ENCODE measurements around the gene GRID1. TPM values are rescaled to one million over a fixed set of nuclear protein-coding genes. Genes with fewer than 3 reads are reported as not detected.

The GRID1 gene
- total and polyA plus RNA-seq, 4 donors, result 1.1 to 3.8 TPM; not detected in 2

- no peak overlapping the region for H3K4me3 ChIP-seq (ENCODE audit: low read length in 2 of 2)
- H3K4me1 ChIP-seq (ENCODE audit: control insufficient read depth in 1 of 2, insufficient read depth in 2 of 2, low read length in 2 of 2), result peaks cover 0 to 2% of the 10 kb centered on the region in 2 donors
- no peaks in the 10 kb centered on the region for H3K36me3 ChIP-seq (ENCODE audit: control insufficient read depth in 1 of 2, insufficient read depth in 2 of 2, low read length in 1 of 2)
- intact Hi-C loops (cut with DNase I), result no loop called here
- WGBS, 2 donors, result 92 to 93% methylated on average over 7 of the region's 7 CpGs
- no peaks in the 10 kb centered on the region for H3K27me3 ChIP-seq (ENCODE audit: control insufficient read depth in 1 of 2, insufficient read depth in 2 of 2, low read length in 1 of 2)
- no peaks in the 10 kb centered on the region for H3K9me3 ChIP-seq (ENCODE audit: control insufficient read depth, low read length)
- H3K27ac ChIP-seq (ENCODE audit: low read depth in 1 of 2, low read length in 2 of 2), result no peak overlapping the region
- ATAC-seq (ENCODE audit: low FRiP score) (no peak), DNase-seq (no peak)
These were observed 305.1 kb downstream of the GRID1 start for GRCh38 chr10:86061278-86062197.

- intact Hi-C loops (cut with DNase I), result no loop called here
- H3K36me3 ChIP-seq (ENCODE audit: control insufficient read depth in 1 of 2, insufficient read depth in 2 of 2, low read length in 1 of 2), result no peaks in the 10 kb centered on the region
- WGBS, 2 donors, result 86 to 96% methylated on average over 8 to 9 of the region's 9 CpGs
- H3K4me3 ChIP-seq (ENCODE audit: low read length in 2 of 2), result no peak overlapping the region
- no peaks in the 10 kb centered on the region for H3K9me3 ChIP-seq (ENCODE audit: control insufficient read depth, low read length)
- peaks cover 0 to 2% of the 10 kb centered on the region in 2 donors for H3K4me1 ChIP-seq (ENCODE audit: control insufficient read depth in 1 of 2, insufficient read depth in 2 of 2, low read length in 2 of 2)
- no peaks in the 10 kb centered on the region for H3K27me3 ChIP-seq (ENCODE audit: control insufficient read depth in 1 of 2, insufficient read depth in 2 of 2, low read length in 1 of 2)
- no peak overlapping the region for H3K27ac ChIP-seq (ENCODE audit: low read depth in 1 of 2, low read length in 2 of 2)
- ATAC-seq (ENCODE audit: low FRiP score), result no peak
- no peak for DNase-seq
These were observed 306.0 kb downstream of the GRID1 start for GRCh38 chr10:86060386-86061277.

GRCh38 chr10:86059892-86060291 lies 306.7 kb downstream of the GRID1 start:
- intact Hi-C loops (cut with DNase I), result no loop called here
- 91 to 95% methylated on average over 3 of the region's 3 CpGs for WGBS, 2 donors
- Histone ChIP-seq H3K36me3 (ENCODE audit: control insufficient read depth in 1 of 2, insufficient read depth in 2 of 2, low read length in 1 of 2) (no peaks in the 10 kb centered on the region), H3K4me1 (ENCODE audit: control insufficient read depth in 1 of 2, insufficient read depth in 2 of 2, low read length in 2 of 2) (peaks cover 0 to 2% of the 10 kb centered on the region in 2 donors), H3K27me3 (ENCODE audit: control insufficient read depth in 1 of 2, insufficient read depth in 2 of 2, low read length in 1 of 2) (no peaks in the 10 kb centered on the region), H3K27ac (ENCODE audit: low read depth in 1 of 2, low read length in 2 of 2) (no peak overlapping the region), H3K9me3 (ENCODE audit: control insufficient read depth, low read length) (peaks cover 1% of the 10 kb centered on the region), H3K4me3 (ENCODE audit: low read length in 2 of 2) (no peak overlapping the region)
- ATAC-seq (ENCODE audit: low FRiP score) (no peak), DNase-seq (no peak)

GRCh38 chr10:86058964-86059363 lies 307.6 kb downstream of the GRID1 start:
- no peak overlapping the region for H3K4me3 ChIP-seq (ENCODE audit: low read length in 2 of 2)
- ATAC-seq (ENCODE audit: low FRiP score) (no peak), DNase-seq (no peak)
- H3K9me3 ChIP-seq (ENCODE audit: control insufficient read depth, low read length), result peaks cover 2% of the 10 kb centered on the region
- WGBS, 2 donors, result 92% methylated on average over 5 of the region's 5 CpGs
- H3K27ac ChIP-seq (ENCODE audit: low read depth in 1 of 2, low read length in 2 of 2), result no peak overlapping the region
- intact Hi-C loops (cut with DNase I), result no loop called here
- no peaks in the 10 kb centered on the region for H3K27me3 ChIP-seq (ENCODE audit: control insufficient read depth in 1 of 2, insufficient read depth in 2 of 2, low read length in 1 of 2)
- H3K4me1 ChIP-seq (ENCODE audit: control insufficient read depth in 1 of 2, insufficient read depth in 2 of 2, low read length in 2 of 2), result peaks cover 0 to 2% of the 10 kb centered on the region in 2 donors
- H3K36me3 ChIP-seq (ENCODE audit: control insufficient read depth in 1 of 2, insufficient read depth in 2 of 2, low read length in 1 of 2), result no peaks in the 10 kb centered on the region

GRCh38 chr10:86057708-86058107 lies 308.9 kb downstream of the GRID1 start:
- no peak overlapping the region for H3K4me3 ChIP-seq (ENCODE audit: low read length in 2 of 2)
- ATAC-seq (ENCODE audit: low FRiP score) (no peak), DNase-seq (no peak)
- H3K4me1 ChIP-seq (ENCODE audit: control insufficient read depth in 1 of 2, insufficient read depth in 2 of 2, low read length in 2 of 2), result peaks cover 0 to 2% of the 10 kb centered on the region in 2 donors
- intact Hi-C loops (cut with DNase I), result no loop called here
- no peaks in the 10 kb centered on the region for H3K27me3 ChIP-seq (ENCODE audit: control insufficient read depth in 1 of 2, insufficient read depth in 2 of 2, low read length in 1 of 2)
- H3K27ac ChIP-seq (ENCODE audit: low read depth in 1 of 2, low read length in 2 of 2), result no peak overlapping the region
- H3K36me3 ChIP-seq (ENCODE audit: control insufficient read depth in 1 of 2, insufficient read depth in 2 of 2, low read length in 1 of 2), result no peaks in the 10 kb centered on the region
- H3K9me3 ChIP-seq (ENCODE audit: control insufficient read depth, low read length), result peaks cover 2% of the 10 kb centered on the region
- WGBS, 2 donors, result 23 to 26% methylated on average over 5 of the region's 5 CpGs

GRCh38 chr10:86056672-86057071 lies 309.9 kb downstream of the GRID1 start:
- no peaks in the 10 kb centered on the region for H3K36me3 ChIP-seq (ENCODE audit: control insufficient read depth in 1 of 2, insufficient read depth in 2 of 2, low read length in 1 of 2)
- no peak overlapping the region for H3K4me3 ChIP-seq (ENCODE audit: low read length in 2 of 2)
- WGBS, 2 donors, result 93 to 97% methylated on average over 6 of the region's 6 CpGs
- H3K27ac ChIP-seq (ENCODE audit: low read depth in 1 of 2, low read length in 2 of 2), result no peak overlapping the region
- peaks cover 2% of the 10 kb centered on the region for H3K9me3 ChIP-seq (ENCODE audit: control insufficient read depth, low read length)
- ATAC-seq (ENCODE audit: low FRiP score) (no peak), DNase-seq (no peak)
- intact Hi-C loops (cut with DNase I), result no loop called here
- peaks cover 0 to 2% of the 10 kb centered on the region in 2 donors for H3K4me1 ChIP-seq (ENCODE audit: control insufficient read depth in 1 of 2, insufficient read depth in 2 of 2, low read length in 2 of 2)
- H3K27me3 ChIP-seq (ENCODE audit: control insufficient read depth in 1 of 2, insufficient read depth in 2 of 2, low read length in 1 of 2), result no peaks in the 10 kb centered on the region

GRCh38 chr10:86055928-86056327 lies 310.7 kb downstream of the GRID1 start:
- ATAC-seq (ENCODE audit: low FRiP score) (no peak), DNase-seq (no peak)
- intact Hi-C loops (cut with DNase I), result no loop called here
- Histone ChIP-seq H3K36me3 (ENCODE audit: control insufficient read depth in 1 of 2, insufficient read depth in 2 of 2, low read length in 1 of 2) (no peaks in the 10 kb centered on the region), H3K4me1 (ENCODE audit: control insufficient read depth in 1 of 2, insufficient read depth in 2 of 2, low read length in 2 of 2) (peaks cover 0 to 2% of the 10 kb centered on the region in 2 donors), H3K9me3 (ENCODE audit: control insufficient read depth, low read length) (peaks cover 2% of the 10 kb centered on the region), H3K27ac (ENCODE audit: low read depth in 1 of 2, low read length in 2 of 2) (no peak overlapping the region), H3K4me3 (ENCODE audit: low read length in 2 of 2) (no peak overlapping the region), H3K27me3 (ENCODE audit: control insufficient read depth in 1 of 2, insufficient read depth in 2 of 2, low read length in 1 of 2) (no peaks in the 10 kb centered on the region)
- WGBS, 2 donors, result 23 to 55% methylated on average over 1 of the region's 1 CpG

GRCh38 chr10:86053675-86054074 lies 312.9 kb downstream of the GRID1 start:
- intact Hi-C loops (cut with DNase I), result no loop called here
- no peak for DNase-seq
- 83 to 86% methylated on average over 2 of the region's 2 CpGs for WGBS, 2 donors
- H3K4me1 ChIP-seq (ENCODE audit: control insufficient read depth in 1 of 2, insufficient read depth in 2 of 2, low read length in 2 of 2), result peaks cover 0 to 2% of the 10 kb centered on the region in 2 donors
- H3K9me3 ChIP-seq (ENCODE audit: control insufficient read depth, low read length), result peaks cover 3% of the 10 kb centered on the region
- H3K4me3 ChIP-seq (ENCODE audit: low read length in 2 of 2), result no peak overlapping the region
- peak; percentile 13 for ATAC-seq (ENCODE audit: low FRiP score)
- no peaks in the 10 kb centered on the region for H3K27me3 ChIP-seq (ENCODE audit: control insufficient read depth in 1 of 2, insufficient read depth in 2 of 2, low read length in 1 of 2)
- no peak overlapping the region for H3K27ac ChIP-seq (ENCODE audit: low read depth in 1 of 2, low read length in 2 of 2)
- no peaks in the 10 kb centered on the region for H3K36me3 ChIP-seq (ENCODE audit: control insufficient read depth in 1 of 2, insufficient read depth in 2 of 2, low read length in 1 of 2)
